ENCODE results near the gene OR1K1. TPM values are rescaled to one million over a fixed set of nuclear protein-coding genes. Genes with fewer than 3 reads are reported as not detected.

The OR1K1 gene
- polyA plus RNA-seq, 1 donor (not counting 4 experiments of a cell fraction or from before 2014, with no cell fraction given) = not detected

DNA sequence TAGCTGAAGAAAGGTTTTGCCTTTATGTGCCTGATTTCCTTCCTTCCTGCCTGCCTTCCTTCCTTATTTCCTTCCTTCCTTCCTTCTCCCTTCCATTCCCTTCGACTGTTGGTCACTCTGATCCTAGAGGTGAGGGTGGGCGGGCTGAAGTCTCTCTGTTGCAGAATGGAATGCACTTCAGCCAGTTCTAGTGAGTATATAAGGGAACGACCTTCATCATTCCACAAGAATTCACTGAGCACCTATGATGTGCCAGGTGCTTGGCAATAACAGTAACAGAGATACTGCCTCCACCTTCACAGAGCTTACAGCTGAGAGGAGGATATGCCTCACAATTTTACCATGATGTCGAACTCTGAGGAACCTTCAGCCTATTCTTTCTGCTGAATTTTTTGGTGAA is 19.9 kb upstream of the OR1K1 start:
- Histone ChIP-seq H3K27ac (ENCODE audit: control insufficient read depth, insufficient read depth, low read length) (no peak overlapping the region), H3K4me2 (ENCODE audit: control insufficient read depth, extremely low read depth, insufficient read depth, low read depth, low read length) (no peak overlapping the region), H3K36me3 (ENCODE audit: control insufficient read depth in 2 of 2, extremely low read depth in 1 of 2, insufficient read depth in 2 of 2, low read length in 2 of 2) (no peaks in the 10 kb centered on the region), H3K9ac (ENCODE audit: control insufficient read depth, extremely low read depth, insufficient read depth, low read length) (no peak overlapping the region), H3K9me1 (ENCODE audit: control insufficient read depth, extremely low read depth, insufficient read depth, low read length) (no peaks in the 10 kb centered on the region), H3K27me3 (ENCODE audit: control insufficient read depth, extremely low read depth, insufficient read depth, low read length) (no peaks in the 10 kb centered on the region), H3K9me3 (ENCODE audit: control insufficient read depth, low read depth, low read length) (no peaks in the 10 kb centered on the region), H3K4me3 (ENCODE audit: control insufficient read depth in 2 of 3, extremely low read depth in 1 of 3, insufficient read depth in 2 of 3, low read depth in 1 of 3, low read length in 3 of 3) (no peak overlapping the region), H3K4me1 (ENCODE audit: control insufficient read depth, extremely low read depth, insufficient read depth, low read length) (no peaks in the 10 kb centered on the region), H3K79me2 (ENCODE audit: control insufficient read depth, insufficient read depth, low read length) (no peaks in the 10 kb centered on the region), H4K20me1 (ENCODE audit: control insufficient read depth, extremely low read depth, insufficient read depth, low read length) (no peaks in the 10 kb centered on the region), H2AFZ (ENCODE audit: control insufficient read depth, low read length) (no peak overlapping the region)
- DNase-seq (ENCODE audit: low read depth, low spot score) (no peak), FAIRE-seq (no peak)
- dilution Hi-C loops (cut with MboI; ENCODE audit: extremely low pct_ligation_motif_present, low sequenced_read_pairs) = no loop called here
- TF ChIP-seq EZH2 (IDR thresholded peaks at IDR 0.05; ENCODE audit: low read length) (no peak), CTCF (optimal IDR thresholded peaks at IDR 0.05 in 1 of 3, IDR thresholded peaks at IDR 0.05 in 1 of 3, conservative IDR thresholded peaks at IDR 0.05 in 1 of 3; ENCODE audit: extremely low read depth in 1 of 3, insufficient read depth in 2 of 3, low read length in 3 of 3) (no peak)

- no peak overlapping the region for H3K9ac ChIP-seq (ENCODE audit: control insufficient read depth, extremely low read depth, insufficient read depth, low read length)
- no peaks in the 10 kb centered on the region for H3K36me3 ChIP-seq (ENCODE audit: control insufficient read depth in 2 of 2, extremely low read depth in 1 of 2, insufficient read depth in 2 of 2, low read length in 2 of 2)
- H3K4me2 ChIP-seq (ENCODE audit: control insufficient read depth, extremely low read depth, insufficient read depth, low read depth, low read length) = no peak overlapping the region
- H3K9me3 ChIP-seq (ENCODE audit: control insufficient read depth, low read depth, low read length) = no peaks in the 10 kb centered on the region
- no peak for TF ChIP-seq CTCF (optimal IDR thresholded peaks at IDR 0.05 in 1 of 3, IDR thresholded peaks at IDR 0.05 in 1 of 3, conservative IDR thresholded peaks at IDR 0.05 in 1 of 3; ENCODE audit: extremely low read depth in 1 of 3, insufficient read depth in 2 of 3, low read length in 3 of 3)
- TF ChIP-seq EZH2 (IDR thresholded peaks at IDR 0.05; ENCODE audit: low read length) = no peak
- no peaks in the 10 kb centered on the region for H4K20me1 ChIP-seq (ENCODE audit: control insufficient read depth, extremely low read depth, insufficient read depth, low read length)
- DNase-seq (ENCODE audit: low read depth, low spot score) (no peak), FAIRE-seq (no peak)
- H3K79me2 ChIP-seq (ENCODE audit: control insufficient read depth, insufficient read depth, low read length) = no peaks in the 10 kb centered on the region
- no peak overlapping the region for H2AFZ ChIP-seq (ENCODE audit: control insufficient read depth, low read length)
- dilution Hi-C loops (cut with MboI; ENCODE audit: extremely low pct_ligation_motif_present, low sequenced_read_pairs) = no loop called here
- no peak overlapping the region for H3K27ac ChIP-seq (ENCODE audit: control insufficient read depth, insufficient read depth, low read length)
- no peak overlapping the region for H3K4me3 ChIP-seq (ENCODE audit: control insufficient read depth in 2 of 3, extremely low read depth in 1 of 3, insufficient read depth in 2 of 3, low read depth in 1 of 3, low read length in 3 of 3)
- no peaks in the 10 kb centered on the region for H3K9me1 ChIP-seq (ENCODE audit: control insufficient read depth, extremely low read depth, insufficient read depth, low read length)
- H3K27me3 ChIP-seq (ENCODE audit: control insufficient read depth, extremely low read depth, insufficient read depth, low read length) = no peaks in the 10 kb centered on the region
- no peaks in the 10 kb centered on the region for H3K4me1 ChIP-seq (ENCODE audit: control insufficient read depth, extremely low read depth, insufficient read depth, low read length)
Measured at GRCh38 chr9:122781671-122782070, 18.3 kb upstream of the OR1K1 start.

All from keratinocyte (primary cell).